ENCODE measurements around the gene FAXDC2.

Gene FAXDC2

DNA sequence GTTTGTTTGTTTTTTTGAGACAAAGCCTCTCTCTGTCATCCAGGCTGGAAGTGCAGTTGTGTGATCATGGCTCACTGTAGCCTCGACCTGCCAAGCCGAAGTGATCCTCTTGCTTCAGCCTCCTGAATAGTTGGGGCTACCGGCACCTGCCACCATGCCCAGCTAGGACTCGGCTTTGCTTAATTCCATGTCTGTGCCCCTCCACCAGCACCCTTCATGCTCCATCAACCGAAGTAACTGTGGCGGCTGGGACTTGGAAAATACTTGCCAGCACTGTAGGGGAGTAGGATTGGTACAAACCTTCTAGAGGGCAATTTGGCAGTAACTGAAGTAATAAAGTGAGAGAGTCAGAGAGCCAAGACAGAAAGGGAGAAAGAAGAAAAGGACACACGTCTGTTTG, 19.0 kb downstream of the FAXDC2 start:
- Histone ChIP-seq H3K36me3 (no peaks in the 10 kb centered on the region), H3K9me3 (no peaks in the 10 kb centered on the region), H3K27me3 (no peaks in the 10 kb centered on the region), H3K4me3 (ENCODE audit: low read depth in 1 of 2, low read length in 1 of 2) (no peak overlapping the region), H3K4me1 (ENCODE audit: control insufficient read depth in 1 of 2, insufficient read depth in 1 of 2, low read depth in 1 of 2, low read length in 1 of 2) (peaks cover 0 to 5% of the 10 kb centered on the region in 2 experiments), H3K27ac (no peak overlapping the region)
- TF ChIP-seq, protein P1, sequence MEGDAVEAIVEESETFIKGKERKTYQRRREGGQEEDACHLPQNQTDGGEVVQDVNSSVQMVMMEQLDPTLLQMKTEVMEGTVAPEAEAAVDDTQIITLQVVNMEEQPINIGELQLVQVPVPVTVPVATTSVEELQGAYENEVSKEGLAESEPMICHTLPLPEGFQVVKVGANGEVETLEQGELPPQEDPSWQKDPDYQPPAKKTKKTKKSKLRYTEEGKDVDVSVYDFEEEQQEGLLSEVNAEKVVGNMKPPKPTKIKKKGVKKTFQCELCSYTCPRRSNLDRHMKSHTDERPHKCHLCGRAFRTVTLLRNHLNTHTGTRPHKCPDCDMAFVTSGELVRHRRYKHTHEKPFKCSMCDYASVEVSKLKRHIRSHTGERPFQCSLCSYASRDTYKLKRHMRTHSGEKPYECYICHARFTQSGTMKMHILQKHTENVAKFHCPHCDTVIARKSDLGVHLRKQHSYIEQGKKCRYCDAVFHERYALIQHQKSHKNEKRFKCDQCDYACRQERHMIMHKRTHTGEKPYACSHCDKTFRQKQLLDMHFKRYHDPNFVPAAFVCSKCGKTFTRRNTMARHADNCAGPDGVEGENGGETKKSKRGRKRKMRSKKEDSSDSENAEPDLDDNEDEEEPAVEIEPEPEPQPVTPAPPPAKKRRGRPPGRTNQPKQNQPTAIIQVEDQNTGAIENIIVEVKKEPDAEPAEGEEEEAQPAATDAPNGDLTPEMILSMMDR (IDR thresholded peaks at IDR 0.05): no peak

DNA sequence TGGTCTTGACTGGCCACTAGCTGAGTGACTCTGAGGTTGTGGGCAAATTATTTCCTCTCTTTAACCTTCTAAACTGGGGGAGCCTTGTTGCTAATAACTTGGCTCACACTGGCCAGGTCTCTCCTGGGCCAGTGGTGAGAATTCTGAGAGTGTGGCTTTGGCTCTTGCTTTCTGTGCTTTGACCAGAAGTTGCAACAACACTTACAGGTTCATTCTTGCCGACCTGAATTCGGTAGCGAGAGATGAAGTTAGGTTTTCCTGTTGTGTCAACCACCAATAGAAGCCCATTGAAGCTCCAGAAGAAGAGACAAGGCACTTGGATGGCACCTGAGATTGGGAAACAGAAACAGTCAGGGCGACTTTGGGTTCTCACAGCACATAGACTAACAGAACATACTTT, 19.8 kb downstream of the FAXDC2 start:
- no peaks in the 10 kb centered on the region for H3K27me3 ChIP-seq
- H3K4me1 ChIP-seq (ENCODE audit: control insufficient read depth in 1 of 2, insufficient read depth in 1 of 2, low read depth in 1 of 2, low read length in 1 of 2): peaks cover 0 to 5% of the 10 kb centered on the region in 2 experiments
- H3K27ac ChIP-seq: no peak overlapping the region
- TF ChIP-seq, protein P1 (IDR thresholded peaks at IDR 0.05): no peak
- H3K36me3 ChIP-seq: no peaks in the 10 kb centered on the region
- H3K4me3 ChIP-seq (ENCODE audit: low read depth in 1 of 2, low read length in 1 of 2): no peak overlapping the region
- no peaks in the 10 kb centered on the region for H3K9me3 ChIP-seq

DNA sequence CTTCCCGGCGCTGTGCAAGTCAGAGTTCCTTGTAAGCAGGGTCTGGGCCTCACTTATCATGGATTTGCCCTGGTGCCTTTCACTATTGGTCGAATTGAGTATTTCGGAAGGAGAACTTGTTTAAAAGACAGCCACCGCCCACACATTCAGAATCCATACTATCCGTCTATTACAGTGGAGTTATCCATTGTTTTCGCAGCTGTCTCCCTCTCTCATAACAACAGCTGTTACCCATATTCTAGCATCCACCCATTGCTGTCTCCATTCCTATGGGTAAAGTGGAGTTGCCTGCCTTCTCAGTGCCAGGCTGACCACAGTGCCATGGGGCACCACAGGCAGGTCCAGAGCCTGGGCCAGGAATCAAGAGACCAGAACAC, 20.2 kb downstream of the FAXDC2 start:
- no peaks in the 10 kb centered on the region for H3K9me3 ChIP-seq
- no peak overlapping the region for H3K4me3 ChIP-seq (ENCODE audit: low read depth in 1 of 2, low read length in 1 of 2)
- TF ChIP-seq, protein P1 (IDR thresholded peaks at IDR 0.05): no peak
- H3K27ac ChIP-seq: no peak overlapping the region
- H3K4me1 ChIP-seq (ENCODE audit: control insufficient read depth in 1 of 2, insufficient read depth in 1 of 2, low read depth in 1 of 2, low read length in 1 of 2): peaks cover 0 to 5% of the 10 kb centered on the region in 2 experiments
- H3K36me3 ChIP-seq: no peaks in the 10 kb centered on the region
- H3K27me3 ChIP-seq: no peaks in the 10 kb centered on the region

DNA sequence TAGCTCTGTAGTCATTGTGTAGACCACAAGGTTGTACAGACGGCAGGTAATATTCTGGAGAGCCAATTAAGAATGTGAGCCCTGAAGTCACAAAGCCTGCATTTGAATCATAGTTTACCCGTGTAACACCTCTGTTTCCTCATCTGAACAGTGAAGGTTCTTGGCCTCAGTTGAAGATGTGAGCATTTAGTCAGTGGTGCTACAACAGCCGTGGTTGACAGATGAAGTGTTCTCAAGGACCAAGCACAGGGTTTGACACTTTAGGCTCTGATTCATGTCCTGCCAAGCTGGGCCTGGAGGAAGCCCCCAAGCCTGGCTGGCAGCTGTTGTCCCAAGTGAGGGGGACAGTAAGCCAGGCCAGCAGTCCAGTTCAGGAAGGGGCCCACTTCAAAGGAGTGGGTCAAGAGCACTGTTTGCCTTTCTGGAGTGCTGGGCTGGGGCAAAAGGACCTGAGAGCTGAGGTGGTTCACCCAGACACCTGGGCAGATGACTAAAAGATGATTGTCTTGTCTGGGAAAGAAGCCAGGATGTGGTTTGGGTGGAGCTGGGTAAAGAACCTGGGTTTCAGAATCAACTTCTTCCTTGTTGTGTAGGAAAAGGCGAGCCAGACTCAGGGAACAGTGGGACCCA, 20.7 kb downstream of the FAXDC2 start:
- Histone ChIP-seq H3K4me3 (ENCODE audit: low read depth in 1 of 2, low read length in 1 of 2) (no peak overlapping the region), H3K27me3 (no peaks in the 10 kb centered on the region), H3K27ac (no peak overlapping the region), H3K9me3 (no peaks in the 10 kb centered on the region), H3K36me3 (peaks cover under 1% of the 10 kb centered on the region), H3K4me1 (ENCODE audit: control insufficient read depth in 1 of 2, insufficient read depth in 1 of 2, low read depth in 1 of 2, low read length in 1 of 2) (peaks cover 0 to 5% of the 10 kb centered on the region in 2 experiments)
- TF ChIP-seq, protein P1 (IDR thresholded peaks at IDR 0.05): no peak

DNA sequence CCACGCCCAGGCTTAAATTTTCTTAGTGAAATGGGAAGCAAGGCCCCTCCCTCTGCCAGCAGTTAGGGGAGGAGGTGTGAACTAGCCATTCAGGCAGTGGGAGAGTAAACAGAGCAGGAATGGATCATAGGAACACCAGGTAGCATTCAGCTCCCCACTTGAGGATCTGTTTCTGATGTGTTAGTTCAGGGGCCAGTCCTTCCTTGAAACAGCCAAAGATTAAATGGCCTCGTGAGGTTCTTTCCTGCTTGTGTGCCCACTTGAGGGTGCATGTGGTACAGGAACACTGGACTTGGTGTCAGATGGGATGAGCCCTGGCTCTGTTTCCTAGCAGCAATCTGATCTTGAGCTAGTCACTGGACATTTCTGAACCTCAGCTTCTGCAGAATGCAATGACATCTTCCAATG, 21.2 kb downstream of the FAXDC2 start:
- H3K27ac ChIP-seq: no peak overlapping the region
- H3K36me3 ChIP-seq: peaks cover 5% of the 10 kb centered on the region
- H3K9me3 ChIP-seq: no peaks in the 10 kb centered on the region
- no peaks in the 10 kb centered on the region for H3K27me3 ChIP-seq
- H3K4me1 ChIP-seq (ENCODE audit: control insufficient read depth in 1 of 2, insufficient read depth in 1 of 2, low read depth in 1 of 2, low read length in 1 of 2): peaks cover 0 to 5% of the 10 kb centered on the region in 2 experiments
- H3K4me3 ChIP-seq (ENCODE audit: low read depth in 1 of 2, low read length in 1 of 2): no peak overlapping the region
- TF ChIP-seq, protein P1 (IDR thresholded peaks at IDR 0.05): no peak

Data from neutrophil (primary cell).